HG03066 (cell line): Measurements from ENCODE around the gene TSFM.
"Not testable (repeated sequence)": the region's sequence is repeated elsewhere in the genome, so short reads cannot be mapped to it uniquely, and the experiment has no call there.

ENCODE experiments used
- ATAC-seq: cut with Tn5 transposase; IDR thresholded peaks from one replicate; pipeline ENCODE4 v1.9.1; 2021; ENCODE audit warnings: low read depth; ENCODE audit not compliant: unreplicated experiment

The TSFM gene

DNA sequence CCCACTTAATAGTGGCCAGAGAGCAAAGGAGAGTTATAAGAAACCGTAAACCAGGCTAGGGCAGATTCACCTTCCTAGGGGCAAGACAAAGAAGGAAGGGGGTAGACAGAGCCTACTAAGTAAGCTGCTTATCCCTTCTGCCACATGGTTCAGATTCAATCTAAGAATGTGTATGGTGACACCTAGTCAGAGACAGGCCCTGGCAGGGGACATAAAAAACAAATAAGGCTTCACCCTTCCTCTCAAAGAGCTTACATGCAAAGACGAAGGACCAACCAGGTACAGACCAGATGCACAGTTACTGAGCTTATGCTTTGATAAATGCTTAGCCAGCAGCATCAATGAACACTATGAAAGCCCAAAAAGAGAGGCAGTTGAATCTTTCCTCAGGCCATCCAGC, 20.1 kb upstream of the TSFM start:
- no peak for ATAC-seq

DNA sequence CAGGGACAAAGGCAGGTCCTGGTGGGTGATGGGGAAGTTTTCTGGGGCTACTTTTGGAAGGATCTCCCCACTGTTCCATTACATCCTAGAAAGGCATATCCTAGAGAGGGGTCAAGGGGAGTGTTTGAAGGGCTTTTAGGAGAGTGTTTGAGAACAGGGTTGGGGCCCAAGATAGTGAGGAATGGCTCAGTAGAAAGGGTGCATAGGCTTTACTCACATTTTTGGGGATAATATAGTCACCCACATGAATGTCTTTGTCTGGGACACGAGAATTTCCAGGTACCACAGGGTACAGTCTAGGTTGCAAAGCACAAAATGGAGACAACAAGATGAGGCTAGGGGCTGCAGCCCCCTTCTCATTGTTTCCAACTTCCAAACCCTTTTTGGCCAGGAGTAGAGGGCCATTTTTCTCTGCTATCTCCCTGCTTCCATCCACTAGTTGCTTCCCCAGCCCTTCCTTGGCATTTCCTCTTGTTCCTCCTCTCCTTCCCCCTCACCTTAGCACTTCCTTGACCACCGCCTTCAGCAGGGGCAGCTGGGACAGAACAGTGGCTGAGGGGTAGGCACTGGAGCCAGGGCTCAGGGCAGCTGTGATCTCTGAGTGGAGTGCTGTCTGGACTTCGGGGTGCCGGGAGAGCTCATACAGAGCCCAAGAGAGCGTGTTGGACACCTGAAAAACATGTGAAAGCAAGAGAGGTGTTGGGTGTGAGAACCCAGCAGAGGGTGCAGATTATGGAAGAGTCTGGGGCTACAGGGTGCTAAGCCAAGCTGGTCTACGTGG, 18.5 kb upstream of the TSFM start:
- no peak for ATAC-seq

GRCh38 chr12:57764662-57765002, 18.0 kb upstream of the TSFM start:
- peak; percentile 15 for ATAC-seq

- peak; percentile 46 for ATAC-seq
Observed at GRCh38 chr12:57765003-57765697, 17.4 kb upstream of the TSFM start.

- ATAC-seq: no peak
Observed at GRCh38 chr12:57765698-57766463, 16.7 kb upstream of the TSFM start.

DNA sequence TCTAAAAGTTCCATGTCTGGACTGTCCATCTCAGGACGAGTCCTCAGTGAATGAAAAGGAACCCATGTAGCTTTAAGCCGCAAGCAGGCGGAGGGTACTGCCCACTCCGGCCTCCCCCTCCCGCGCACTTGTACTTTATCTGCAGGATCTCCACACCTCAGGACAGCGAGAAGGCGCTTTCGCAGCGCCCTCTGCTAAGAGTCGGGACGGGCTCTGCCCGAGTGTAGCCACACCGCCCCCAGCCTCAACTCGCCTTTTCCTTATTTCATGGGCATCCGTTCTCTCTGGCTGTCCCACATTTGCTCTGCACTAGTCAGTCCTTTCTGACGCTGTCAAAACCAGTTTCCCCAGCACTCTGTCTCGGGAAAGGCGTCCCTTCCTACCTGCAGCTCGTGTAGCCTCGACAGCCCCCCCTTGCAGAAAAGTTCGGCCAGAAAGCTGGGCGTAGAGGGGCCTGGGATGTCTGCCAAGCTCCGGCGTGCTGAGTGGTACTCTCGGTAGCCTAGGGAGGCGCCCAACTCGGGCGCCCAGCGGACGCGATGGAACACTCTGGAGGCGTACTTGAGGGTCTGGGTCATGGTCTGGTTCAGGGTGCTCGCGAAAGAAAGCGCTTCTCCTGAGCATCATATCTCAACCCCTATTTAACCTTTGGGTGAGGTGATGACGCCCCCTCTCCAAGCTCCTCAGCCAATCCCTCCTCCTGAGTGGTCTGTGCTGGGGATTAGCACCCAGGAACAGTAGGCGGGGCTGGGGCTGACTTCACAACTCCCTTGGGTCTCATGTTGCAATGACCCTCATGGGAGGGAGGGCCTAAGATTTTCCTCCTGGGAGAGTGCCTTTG, 15.9 kb upstream of the TSFM start, which contains the start of gene CYP27B1:
CYP27B1 (minus strand) TSS at position 615 of the 841 bp plus-strand sequence; CDS start at position 578, 37 bp downstream.
- ATAC-seq: no peak

- ATAC-seq: no peak
Observed at GRCh38 chr12:57767305-57767698, 15.3 kb upstream of the TSFM start.

DNA sequence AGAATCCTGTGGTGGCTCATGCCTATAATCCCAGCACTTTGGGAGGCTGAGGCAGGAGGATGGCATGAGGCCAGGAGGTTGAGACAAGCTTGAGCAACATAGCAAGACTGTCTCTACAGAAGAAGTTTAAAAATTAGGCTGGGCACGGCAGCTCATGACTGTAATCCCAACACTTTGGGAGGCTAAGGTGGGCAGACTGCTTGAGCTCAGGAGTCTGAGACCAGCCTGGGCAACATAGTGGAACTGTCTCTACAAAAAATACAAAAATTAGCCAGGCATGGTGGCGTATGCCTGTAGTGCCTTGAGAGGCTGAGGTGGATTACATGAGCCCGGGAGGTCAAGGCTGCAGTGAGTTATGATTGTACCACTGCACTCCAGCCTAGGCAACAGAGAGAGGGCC, 14.7 kb upstream of the TSFM start:
- ATAC-seq: no peak

DNA sequence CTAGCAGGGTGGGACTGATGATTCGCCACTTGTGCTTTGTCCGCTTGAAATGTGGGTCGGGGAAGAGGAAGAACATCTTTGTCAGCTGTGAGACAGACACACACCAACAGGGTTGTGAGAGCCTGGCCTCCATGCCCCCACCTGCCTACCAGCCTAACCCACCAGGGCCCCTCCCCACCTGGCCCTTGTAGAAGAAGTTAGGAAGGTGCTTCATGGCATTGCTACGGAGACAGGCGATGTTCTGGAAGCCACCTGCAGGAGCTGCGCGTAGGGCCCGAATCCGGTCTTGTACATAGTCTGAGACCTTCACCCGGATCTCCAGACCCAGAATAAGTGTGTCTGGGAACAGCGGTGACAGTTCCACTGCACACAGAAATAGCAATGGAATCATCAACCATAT, 13.0 kb upstream of the TSFM start:
- ATAC-seq: no peak

DNA sequence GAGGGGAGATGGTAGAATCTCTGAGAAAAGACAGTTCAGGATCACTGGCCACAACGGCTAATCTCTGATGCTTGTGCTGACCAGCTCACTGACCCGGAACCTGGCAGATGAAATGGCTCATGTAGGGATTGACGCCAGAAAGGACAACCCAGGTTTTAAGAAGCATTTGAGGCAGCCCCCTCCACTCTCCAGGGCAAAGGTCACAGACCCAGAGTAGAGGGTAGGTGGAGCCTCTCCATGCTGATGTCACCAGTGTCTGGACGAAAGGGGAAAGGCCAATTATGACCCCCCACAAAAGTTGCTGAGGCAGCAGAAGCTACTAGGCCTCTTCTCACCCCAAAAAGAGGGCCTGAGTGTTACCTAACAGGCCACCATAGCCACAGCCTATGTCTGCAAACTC, 11.9 kb upstream of the TSFM start:
- ATAC-seq: no peak

DNA sequence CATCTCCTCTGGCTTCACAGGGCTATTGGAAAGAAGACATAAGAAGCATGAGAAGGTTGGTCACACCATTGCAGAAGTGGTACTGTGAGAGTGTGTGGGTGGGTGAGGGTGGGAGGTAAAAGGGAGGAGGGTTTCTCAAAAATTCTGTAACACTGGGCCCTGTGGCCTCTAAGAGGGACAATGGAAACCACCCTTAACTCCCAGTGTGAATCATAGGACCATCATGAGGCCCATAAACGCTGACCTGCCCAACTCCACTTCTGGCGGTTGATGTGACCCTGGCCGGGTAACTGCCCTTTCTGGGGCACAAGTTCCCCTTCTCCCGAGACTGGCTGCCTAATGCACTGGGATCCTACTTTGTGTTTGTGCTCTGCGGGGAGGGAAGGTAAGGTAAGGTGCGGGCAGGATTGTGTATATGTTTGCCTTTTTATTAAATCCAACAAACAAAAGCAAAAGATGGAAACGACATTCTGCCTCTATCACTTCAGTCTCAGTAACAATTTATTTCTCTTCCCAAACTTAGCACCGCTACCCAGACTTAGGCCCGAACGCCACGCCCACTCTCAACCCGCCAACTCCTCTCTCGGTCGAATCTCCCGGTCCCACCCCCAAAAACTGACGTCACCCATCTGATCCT, 11.2 kb upstream of the TSFM start:
- ATAC-seq: peak; percentile 70

GRCh38 chr12:57771873-57772428, 10.6 kb upstream of the TSFM start, which contains the start of gene METTL1:
TSS of gene METTL1 (minus strand) at chr12:57772105. CDS start at chr12:57772083, 22 bp downstream.
- peak; percentile 78 for ATAC-seq

DNA sequence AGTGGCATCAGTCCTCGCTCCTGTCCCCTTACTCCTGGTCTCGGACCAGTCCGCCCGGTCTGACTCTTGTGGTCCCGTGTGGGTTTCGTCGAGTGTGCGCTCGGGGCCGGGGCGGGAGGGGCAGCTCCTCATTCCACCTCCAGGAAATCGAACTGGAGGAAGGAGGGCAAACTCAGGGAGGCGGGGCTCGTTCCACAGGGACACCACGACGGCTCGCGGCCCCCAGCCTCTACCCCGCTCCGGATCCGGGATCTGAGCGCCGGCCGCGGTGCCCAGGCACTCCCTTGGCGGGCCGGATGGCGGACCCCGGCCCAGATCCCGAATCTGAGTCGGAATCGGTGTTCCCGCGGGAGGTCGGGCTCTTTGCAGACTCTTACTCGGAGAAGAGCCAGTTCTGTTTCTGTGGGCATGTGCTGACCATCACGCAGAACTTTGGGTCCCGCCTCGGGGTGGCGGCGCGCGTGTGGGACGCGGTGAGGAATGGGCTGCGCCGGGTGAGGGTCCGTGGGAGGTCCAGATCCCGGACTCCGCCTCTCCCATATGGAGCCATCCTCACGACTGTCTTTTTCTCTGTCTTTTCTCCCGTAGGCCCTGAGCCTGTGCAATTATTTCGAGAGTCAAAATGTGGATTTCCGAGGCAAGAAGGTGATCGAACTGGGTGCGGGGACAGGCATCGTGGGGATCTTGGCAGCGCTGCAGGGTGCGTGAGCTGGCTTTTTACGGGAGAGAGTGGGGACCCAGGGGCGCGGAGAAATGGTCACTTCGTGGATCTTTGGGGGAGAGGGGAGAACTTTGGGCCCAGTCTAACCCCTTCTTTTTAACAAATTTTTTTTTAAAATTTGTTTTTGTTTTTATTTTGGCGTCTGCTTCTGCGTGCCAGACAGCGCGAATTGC, 9.9 kb upstream of the TSFM start, which contains the start of gene EEF1AKMT3:
EEF1AKMT3 (plus strand) TSS at position 186 of the 894 bp plus-strand sequence; CDS start at position 297, 111 bp downstream.
- peak; percentile 24 for ATAC-seq

- not testable (repeated sequence) for ATAC-seq
Observed at GRCh38 chr12:57774634-57775033, 8.0 kb upstream of the TSFM start.

- ATAC-seq: no peak
Observed at GRCh38 chr12:57775044-57775443, 7.5 kb upstream of the TSFM start.

DNA sequence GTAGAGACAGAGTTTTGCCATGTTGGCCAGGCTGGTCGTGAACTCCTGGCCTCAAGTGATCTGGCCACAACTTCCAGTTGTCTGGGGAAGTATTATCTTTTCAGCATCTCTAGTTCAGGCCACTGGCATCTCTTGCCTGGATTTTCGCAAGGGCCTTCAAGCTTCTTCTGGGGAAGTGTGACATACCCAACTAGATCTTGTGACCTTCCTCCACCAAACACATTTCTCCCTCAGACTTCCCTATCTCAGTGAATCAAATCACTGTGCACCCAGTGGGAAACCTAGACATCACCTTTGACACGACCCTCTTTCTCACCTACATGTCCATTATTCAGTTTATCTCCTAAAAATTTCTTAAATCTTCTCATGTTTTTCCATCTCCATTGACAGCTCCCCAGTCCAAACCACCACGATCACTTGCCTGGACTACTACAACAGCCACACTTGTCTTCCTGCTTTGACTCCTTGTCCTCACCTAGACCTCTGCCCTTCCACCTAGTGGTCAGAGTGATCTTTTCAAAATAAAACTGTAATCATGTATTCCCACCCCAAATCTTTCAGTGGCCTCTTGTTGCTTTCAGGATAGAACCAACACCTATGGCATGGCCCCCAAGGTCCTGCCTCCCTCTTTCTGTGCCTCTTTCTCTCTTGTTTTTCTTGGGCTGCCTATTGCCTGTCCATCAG, 6.9 kb upstream of the TSFM start:
- no peak for ATAC-seq

DNA sequence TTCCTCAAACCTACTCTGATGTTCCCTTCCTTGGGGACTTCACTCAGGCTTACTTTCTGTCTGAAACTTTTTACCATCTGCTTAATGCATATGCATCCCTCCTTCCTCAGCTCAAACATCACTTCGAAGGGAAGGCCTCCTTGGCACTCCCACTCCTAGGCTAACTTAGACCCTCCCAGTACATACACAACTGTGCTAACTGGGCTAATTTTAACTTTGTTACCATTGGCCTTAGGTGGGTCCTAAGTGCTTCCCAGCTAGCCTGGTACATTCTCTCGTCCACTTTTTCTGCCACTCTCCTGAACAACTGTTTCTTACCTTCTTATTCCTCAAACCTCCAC, 6.4 kb upstream of the TSFM start:
- ATAC-seq: no peak

DNA sequence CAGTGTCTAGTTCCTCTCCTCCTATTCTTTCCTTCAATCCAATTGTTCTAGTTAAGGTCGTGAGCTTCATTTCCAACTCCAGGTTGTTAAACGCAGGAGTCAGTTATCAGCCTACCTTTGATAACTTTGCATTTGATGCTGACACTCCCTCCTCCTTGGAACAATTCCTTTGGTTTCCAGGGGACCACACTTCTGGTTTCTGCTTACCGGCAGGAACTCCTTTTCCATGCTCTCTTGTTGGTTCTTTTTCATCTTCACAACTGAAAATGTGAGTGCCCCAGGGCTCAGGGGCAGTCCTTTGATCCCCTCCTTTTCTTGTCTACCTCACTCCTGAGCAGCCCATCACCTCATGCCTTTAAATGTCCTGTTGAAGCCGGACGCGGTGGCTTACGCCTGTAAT, 5.2 kb upstream of the TSFM start:
- ATAC-seq: no peak
